Endothelial cell of umbilical vein (primary cell): ENCODE measurements around the gene KDM4B. TPM values are rescaled to one million over a fixed set of nuclear protein-coding genes. Genes with fewer than 3 reads are reported as not detected.

Source experiments
- BruUV-seq: library from RNA; stranded (reverse); fragments of 400-500 nt; replicated peaks from 2 replicates; lab custom pipeline; 2021; lab: Mats Ljungman, UMichigan
- CTCF ChIA-PET: fragments of 300-600, 350-600 bp; sonication (Branson Sonifier 250); formaldehyde crosslinking; loops from one replicate; lab custom pipeline; 2021; ENCODE audit warnings: antibody characterized with exemption, inconsistent platforms; lab: Charles Lee
- POLR2A ChIA-PET: fragments of 300-600, 350-600 bp; sonication (Branson Sonifier 250); formaldehyde crosslinking; loops from one replicate; lab custom pipeline; 2021; ENCODE audit warnings: antibody characterized with exemption, inconsistent platforms; lab: Charles Lee
- DNase-seq: peaks from one replicate; pipeline ENCODE4 v3.0.0-alpha.2; 2011; ENCODE audit warnings: low read depth, low spot score
- FAIRE-seq: peaks from 2 replicates; lab custom pipeline; 2011; peaks lifted over from hg19 to GRCh38; lab: Jason Lieb, UNC
- H2AFZ ChIP-seq: 2 replicates; pipeline ENCODE4 v1.6.0; 2012; ENCODE audit warnings: low read depth, low read length, control low read depth, inconsistent platforms
- H3K27ac ChIP-seq: 2 replicates; pipeline ENCODE4 v1.5.1; 2011; ENCODE audit warnings: low read depth, mild to moderate bottlenecking, control low read depth, low read length, moderate library complexity; ENCODE audit not compliant: insufficient read depth
- H3K27me3 ChIP-seq, 2 experiments: 2 replicates each; pipeline versions ENCODE4 v1.6.0 to v1.6.1; 2011; ENCODE audit warnings: low read length in 2 of 2, mixed read lengths in 1 of 2; ENCODE audit not compliant: control insufficient read depth in 2 of 2, insufficient read depth in 2 of 2
- H3K36me3 ChIP-seq, 2 experiments: 2 replicates in 1 of 2; 3 replicates in 1 of 2; pipeline ENCODE4 v1.5.1; 2011; ENCODE audit warnings: low read length in 2 of 2, mild to moderate bottlenecking in 1 of 2, moderate library complexity in 1 of 2; ENCODE audit not compliant: control insufficient read depth in 2 of 2, insufficient read depth in 2 of 2; ENCODE audit errors: extremely low read depth in 1 of 2
- H3K4me1 ChIP-seq: 3 replicates; pipeline ENCODE4 v1.5.1; 2011; ENCODE audit warnings: mild to moderate bottlenecking, low read length; ENCODE audit not compliant: control insufficient read depth, insufficient read depth; ENCODE audit errors: extremely low read depth
- H3K4me2 ChIP-seq: 2 replicates; pipeline ENCODE4 v1.6.1; 2011; ENCODE audit warnings: low read length, control low read depth, mixed read lengths; ENCODE audit not compliant: insufficient read depth
- H3K4me3 ChIP-seq, 3 experiments: fragments of 200-600 bp in 1 of 3; sonication (generic), shearing (Covaris generic) in 1 of 3; replicated peaks in 1 of 3; 2 replicates each; pipeline ENCODE4 v1.5.1; 2011 to 2016; ENCODE audit warnings: control low read depth in 3 of 3, low read length in 3 of 3, mild to moderate bottlenecking in 2 of 3, inconsistent platforms in 1 of 3, low read depth in 1 of 3, moderate library complexity in 1 of 3; ENCODE audit not compliant: insufficient read depth in 1 of 3
- H3K79me2 ChIP-seq: 2 replicates; pipeline ENCODE4 v1.6.0; 2012; ENCODE audit warnings: low read length, inconsistent platforms; ENCODE audit not compliant: control insufficient read depth, insufficient read depth
- H3K9ac ChIP-seq: replicated peaks from 2 replicates; pipeline ENCODE3; 2011; ENCODE audit warnings: low read length, control low read depth; ENCODE audit not compliant: insufficient read depth; ENCODE audit errors: extremely low read depth
- H3K9me1 ChIP-seq: replicated peaks from 3 replicates; pipeline ENCODE4 v1.6.0; 2011; ENCODE audit warnings: mild to moderate bottlenecking, low read length; ENCODE audit not compliant: control insufficient read depth, insufficient read depth; ENCODE audit errors: extremely low read depth
- H3K9me3 ChIP-seq: replicated peaks from 2 replicates; pipeline ENCODE4 v1.5.1; 2012; ENCODE audit warnings: low read length, inconsistent platforms; ENCODE audit not compliant: control insufficient read depth, insufficient read depth
- H4K20me1 ChIP-seq: replicated peaks from 2 replicates; pipeline ENCODE3; 2011; ENCODE audit warnings: mild to moderate bottlenecking, low read length; ENCODE audit not compliant: control insufficient read depth, insufficient read depth; ENCODE audit errors: extremely low read depth
- CTCF ChIP-seq, 2 donors: IDR thresholded peaks; 1 replicate in 1 of 2; 2 replicates in 1 of 2; pipeline ENCODE4 v1.5.1; 2011; ENCODE audit warnings: low read length in 2 of 2, mild to moderate bottlenecking in 2 of 2, moderate library complexity in 2 of 2, control low read depth in 1 of 2, inconsistent platforms in 1 of 2, low read depth in 1 of 2; ENCODE audit not compliant: insufficient read depth in 1 of 2; ENCODE audit errors: extremely low read depth in 1 of 2
- EZH2 ChIP-seq: IDR thresholded peaks from 2 replicates; pipeline ENCODE4 v1.6.1; 2012; ENCODE audit warnings: borderline replicate concordance, low read depth, mild to moderate bottlenecking, moderate library complexity, low read length, inconsistent platforms; ENCODE audit not compliant: severe bottlenecking
- FOS ChIP-seq: IDR thresholded peaks from 2 replicates; pipeline ENCODE4 v1.6.1; 2011; ENCODE audit warnings: mild to moderate bottlenecking, low read length, moderate library complexity, borderline replicate concordance; ENCODE audit not compliant: insufficient read depth
- GATA2 ChIP-seq: IDR thresholded peaks from 2 replicates; pipeline ENCODE4 v1.7.0; 2011; ENCODE audit warnings: low read depth, mild to moderate bottlenecking, moderate library complexity, mixed read lengths, low read length; ENCODE audit not compliant: insufficient read length, insufficient read depth
- JUN ChIP-seq: IDR thresholded peaks from 2 replicates; pipeline ENCODE4 v1.6.1; 2011; ENCODE audit warnings: borderline replicate concordance, low read depth; ENCODE audit not compliant: insufficient read length, insufficient read depth
- MAX ChIP-seq: IDR thresholded peaks from 2 replicates; pipeline ENCODE4 v1.6.1; 2011; ENCODE audit not compliant: insufficient read depth, insufficient read length
- MYC ChIP-seq: IDR thresholded peaks from one replicate; pipeline ENCODE4 v1.6.1; 2011; ENCODE audit warnings: mild to moderate bottlenecking, low read depth, low read length
- POLR2A ChIP-seq: IDR thresholded peaks from 2 replicates; pipeline ENCODE4 v1.6.1; 2012; ENCODE audit warnings: low read depth, mild to moderate bottlenecking, control low read depth, low read length
- POLR2AphosphoS5 ChIP-seq: IDR thresholded peaks from 2 replicates; pipeline ENCODE4 v1.6.1; 2012; ENCODE audit warnings: low read depth, mild to moderate bottlenecking, control low read depth, low read length, moderate library complexity; ENCODE audit not compliant: insufficient read depth
- dilution Hi-C: fragments of 300-500 bp; cut with MboI; formaldehyde crosslinking; loops from one replicate; pipeline ENCODE4 v1.15.0; 2019; ENCODE audit warnings: low sequenced_read_pairs; ENCODE audit not compliant: extremely low pct_ligation_motif_present
- intact Hi-C: fragments of 100-400 bp; cut with micrococcal nuclease; formaldehyde crosslinking; loops from one replicate; pipeline ENCODE4 v1.10.0; 2022
- polyA plus RNA-seq, 4 experiments: library from polyadenylated mRNA; depleted of rRNA in 3 of 4; stranded (reverse) in 3 of 4; unstranded in 1 of 4; fragments of >200 nt; gene quantifications; 2 replicates each; pipeline versions ENCODE4 v1.2.1 to v1.2.3, GENCODE V29; 2011 to 2012; ENCODE audit warnings: missing spikeins in 1 of 4
- total RNA-seq: library from RNA; stranded (reverse); gene quantifications from 2 replicates; pipeline ENCODE4 v1.2.3, GENCODE V29; 2021

KDM4B gene
- total and polyA plus RNA-seq, 2 donors (not counting 3 experiments of a cell fraction or from before 2014, with no cell fraction given): 12.4 to 37.2 TPM

GRCh38 chr19:5073153-5073844 lies 104.4 kb downstream of the KDM4B start:
- no peaks in the 10 kb centered on the region for H3K9me1 ChIP-seq
- FAIRE-seq (no peak), DNase-seq (no peak)
- peaks cover 0 to 28% of the 10 kb centered on the region in 2 experiments for H3K36me3 ChIP-seq
- H3K9ac ChIP-seq: no peak overlapping the region
- no peak overlapping the region for H3K27ac ChIP-seq
- BruUV-seq: no TSS peak
- ChIA-PET CTCF (no interaction called here), POLR2A (no interaction called here)
- no peaks in the 10 kb centered on the region for H3K79me2 ChIP-seq
- H3K4me3 ChIP-seq: no peak overlapping the region
- dilution Hi-C loops: no loop called here
- H3K4me1 ChIP-seq: no peaks in the 10 kb centered on the region
- H3K27me3 ChIP-seq: no peaks in the 10 kb centered on the region
- H3K9me3 ChIP-seq: no peaks in the 10 kb centered on the region
- H3K4me2 ChIP-seq: no peak overlapping the region
- H2AFZ ChIP-seq: no peak overlapping the region
- H4K20me1 ChIP-seq: no peaks in the 10 kb centered on the region
- intact Hi-C loops: no loop called here
- TF ChIP-seq GATA2 (no peak), FOS (no peak), EZH2 (no peak), POLR2AphosphoS5 (no peak), MAX (no peak), CTCF (IDR thresholded peaks at IDR 0.05; ENCODE audit: extremely low read depth in 1 of 2, insufficient read depth in 1 of 2, low read depth in 1 of 2, low read length in 2 of 2) (no peak), JUN (no peak), MYC (no peak), POLR2A (no peak)
